Gastrocnemius medialis (tissue), 4 donors: ENCODE results near the gene ABCC5. TPM values are rescaled to one million over a fixed set of nuclear protein-coding genes. Genes with fewer than 3 reads are reported as not detected.

Experiments
- ATAC-seq, 2 donors: fragments of 150-250 bp; one replicate each; pipeline ENCODE4 v1.9.1; 2016
- DNase-seq, 2 donors: peaks; one replicate each; pipeline ENCODE4 v3.0.0-alpha.2; 2019
- H3K27ac ChIP-seq, 4 donors: fragments of 200-600 bp; sonication (generic); 1 replicate in 1 of 4; 2 replicates in 3 of 4; pipeline ENCODE4 v1.5.1; 2016 to 2018; ENCODE audit warnings: mild to moderate bottlenecking in 2 of 4, moderate library complexity in 1 of 4
- H3K27me3 ChIP-seq, 3 donors: fragments of 200-600 bp; sonication (generic) in 2 of 3; 1 replicate in 1 of 3; 2 replicates in 2 of 3; pipeline versions ENCODE4 v1.5.1 to v1.6.0; 2016 to 2019; ENCODE audit warnings: mild to moderate bottlenecking in 1 of 3, moderate library complexity in 1 of 3
- H3K36me3 ChIP-seq, 2 donors: fragments of 200-600 bp; sonication (generic) in 1 of 2; one replicate each; pipeline ENCODE4 v1.5.1; 2017 to 2018
- H3K4me1 ChIP-seq, 2 donors: fragments of 200-600 bp; sonication (generic) in 1 of 2; one replicate each; pipeline ENCODE4 v1.5.1; 2016 to 2017; ENCODE audit warnings: mild to moderate bottlenecking in 2 of 2
- H3K4me3 ChIP-seq, 4 donors: fragments of 200-600 bp; sonication (generic) in 3 of 4; 1 replicate in 1 of 4; 2 replicates in 3 of 4; pipeline ENCODE4 v1.5.1; 2016 to 2019; ENCODE audit warnings: mild to moderate bottlenecking in 2 of 4
- H3K9me3 ChIP-seq, 3 donors: fragments of 200-600 bp; sonication (generic) in 2 of 3; 1 replicate in 1 of 3; 2 replicates in 2 of 3; pipeline ENCODE4 v1.5.1; 2016 to 2019
- POLR2A ChIP-seq, 2 donors: fragments of 450-650 bp; IDR thresholded peaks; one replicate each; pipeline ENCODE4 v1.6.1; 2017; ENCODE audit warnings: antibody characterized with exemption in 2 of 2, mild to moderate bottlenecking in 2 of 2, moderate library complexity in 2 of 2
- in situ Hi-C, 4 donors: fragments of 200-750 bp; cut with MboI; loops; one replicate each; pipeline versions ENCODE4 v1.15.0 to v1.8.0; 2017; ENCODE audit warnings: low sequenced_read_pairs in 4 of 4
- intact Hi-C: fragments of 100-400 bp; cut with DNase I; formaldehyde crosslinking; loops from one replicate; pipeline ENCODE4 v1.15.1; 2023; ENCODE audit warnings: low total_unique reads
- total RNA-seq, 4 donors: library from RNA; depleted of rRNA; stranded (reverse); fragments of >200 nt; gene quantifications; one replicate each; pipeline versions ENCODE4 v1.1.0 to v1.2.3, GENCODE V29; 2016
- TF ChIP-seq, protein P1 (sequence below), 5 experiments: fragments of 450-650 bp in 3 of 5; fragments of 200-600 bp in 2 of 5; sonication (generic) in 2 of 5; IDR thresholded peaks in 4 of 5; conservative IDR thresholded peaks in 1 of 5; 1 replicate in 4 of 5; 2 replicates in 1 of 5; pipeline ENCODE4 v1.5.1; 2016 to 2019; ENCODE audit warnings: antibody characterized with exemption in 5 of 5, mild to moderate bottlenecking in 3 of 5, moderate library complexity in 3 of 5

Gene ABCC5
- total RNA-seq, 4 donors from 2014 or later, result 20.4 to 52.2 (median 39.5) TPM

DNA sequence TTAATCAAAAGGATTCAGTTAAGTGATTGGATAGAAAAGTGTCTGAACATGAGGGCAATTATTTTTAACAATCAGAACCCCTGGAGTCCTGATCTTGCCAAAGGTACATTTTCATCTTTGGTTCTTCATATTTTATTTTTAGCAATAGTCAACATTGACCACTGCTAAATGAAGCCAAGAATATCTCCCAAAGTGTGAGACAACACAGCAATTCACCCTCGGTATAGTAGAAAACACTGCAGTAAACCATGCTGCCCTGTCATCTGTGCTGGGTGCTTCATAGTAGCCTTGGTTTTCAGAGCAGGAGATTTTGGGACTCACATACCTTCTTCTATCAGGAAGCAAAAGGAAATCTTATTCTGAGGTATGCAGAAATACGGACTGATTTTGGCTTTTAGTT is 85.8 kb downstream of the ABCC5 start:
- intact Hi-C loops, result loop anchor here (10.0 kb wide), 1 partner anchor 53 kb away; no protein-coding TSS in a partner anchor
- no peaks in the 10 kb centered on the region for H3K27me3 ChIP-seq
- H3K36me3 ChIP-seq, result peaks cover 2 to 87% of the 10 kb centered on the region in 2 donors
- no peak overlapping the region for H3K27ac ChIP-seq
- no peak for ATAC-seq
- in situ Hi-C loops, result no loop called here
- no peaks in the 10 kb centered on the region for H3K9me3 ChIP-seq
- DNase-seq, result no peak
- TF ChIP-seq, protein P1, sequence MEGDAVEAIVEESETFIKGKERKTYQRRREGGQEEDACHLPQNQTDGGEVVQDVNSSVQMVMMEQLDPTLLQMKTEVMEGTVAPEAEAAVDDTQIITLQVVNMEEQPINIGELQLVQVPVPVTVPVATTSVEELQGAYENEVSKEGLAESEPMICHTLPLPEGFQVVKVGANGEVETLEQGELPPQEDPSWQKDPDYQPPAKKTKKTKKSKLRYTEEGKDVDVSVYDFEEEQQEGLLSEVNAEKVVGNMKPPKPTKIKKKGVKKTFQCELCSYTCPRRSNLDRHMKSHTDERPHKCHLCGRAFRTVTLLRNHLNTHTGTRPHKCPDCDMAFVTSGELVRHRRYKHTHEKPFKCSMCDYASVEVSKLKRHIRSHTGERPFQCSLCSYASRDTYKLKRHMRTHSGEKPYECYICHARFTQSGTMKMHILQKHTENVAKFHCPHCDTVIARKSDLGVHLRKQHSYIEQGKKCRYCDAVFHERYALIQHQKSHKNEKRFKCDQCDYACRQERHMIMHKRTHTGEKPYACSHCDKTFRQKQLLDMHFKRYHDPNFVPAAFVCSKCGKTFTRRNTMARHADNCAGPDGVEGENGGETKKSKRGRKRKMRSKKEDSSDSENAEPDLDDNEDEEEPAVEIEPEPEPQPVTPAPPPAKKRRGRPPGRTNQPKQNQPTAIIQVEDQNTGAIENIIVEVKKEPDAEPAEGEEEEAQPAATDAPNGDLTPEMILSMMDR (IDR thresholded peaks at IDR 0.05 in 4 of 5, conservative IDR thresholded peaks at IDR 0.05 in 1 of 5), result no peak
- TF ChIP-seq POLR2A (IDR thresholded peaks at IDR 0.05), result no peak
- no peak overlapping the region for H3K4me3 ChIP-seq
- no peaks in the 10 kb centered on the region for H3K4me1 ChIP-seq

GRCh38 chr3:183930086-183930485 is 87.6 kb downstream of the ABCC5 start:
- Histone ChIP-seq H3K36me3 (peaks cover 3 to 87% of the 10 kb centered on the region in 2 donors), H3K4me1 (no peaks in the 10 kb centered on the region), H3K27ac (no peak overlapping the region), H3K9me3 (no peaks in the 10 kb centered on the region), H3K4me3 (no peak overlapping the region), H3K27me3 (no peaks in the 10 kb centered on the region)
- DNase-seq (no peak), ATAC-seq (no peak)
- intact Hi-C loops, result loop anchor here (10.0 kb wide), 1 partner anchor 55 kb away; no protein-coding TSS in a partner anchor
- no peak for TF ChIP-seq POLR2A (IDR thresholded peaks at IDR 0.05)
- TF ChIP-seq, protein P1 (IDR thresholded peaks at IDR 0.05 in 4 of 5, conservative IDR thresholded peaks at IDR 0.05 in 1 of 5), result no peak
- in situ Hi-C loops, result no loop called here

DNA sequence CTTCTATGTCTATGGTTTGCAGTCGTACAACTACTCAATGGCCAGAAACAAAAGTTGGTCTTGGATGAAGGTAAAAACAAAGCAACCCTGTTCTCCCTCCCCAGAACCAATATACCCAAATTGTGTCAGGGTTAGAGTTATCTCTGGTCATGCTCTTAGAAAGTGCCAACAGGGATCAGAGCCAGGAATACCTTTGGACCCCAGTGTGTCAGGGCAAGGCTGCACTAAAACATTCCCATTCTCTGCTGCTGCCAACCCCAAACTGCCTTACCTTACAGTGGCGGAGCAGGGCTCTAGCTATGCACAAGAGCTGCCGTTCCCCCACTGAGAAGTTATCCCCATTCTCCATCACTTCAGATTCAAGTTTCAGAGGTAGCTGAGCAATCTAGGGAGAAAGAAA is 90.6 kb downstream of the ABCC5 start:
- Histone ChIP-seq H3K27me3 (no peaks in the 10 kb centered on the region), H3K36me3 (peaks cover 3 to 98% of the 10 kb centered on the region in 2 donors), H3K4me1 (no peaks in the 10 kb centered on the region), H3K27ac (no peak overlapping the region), H3K9me3 (no peaks in the 10 kb centered on the region), H3K4me3 (no peak overlapping the region)
- intact Hi-C loops (no loop called here), in situ Hi-C loops (no loop called here)
- DNase-seq (no peak), ATAC-seq (no peak)
- TF ChIP-seq, protein P1 (IDR thresholded peaks at IDR 0.05 in 4 of 5, conservative IDR thresholded peaks at IDR 0.05 in 1 of 5), result no peak
- no peak for TF ChIP-seq POLR2A (IDR thresholded peaks at IDR 0.05)

DNA sequence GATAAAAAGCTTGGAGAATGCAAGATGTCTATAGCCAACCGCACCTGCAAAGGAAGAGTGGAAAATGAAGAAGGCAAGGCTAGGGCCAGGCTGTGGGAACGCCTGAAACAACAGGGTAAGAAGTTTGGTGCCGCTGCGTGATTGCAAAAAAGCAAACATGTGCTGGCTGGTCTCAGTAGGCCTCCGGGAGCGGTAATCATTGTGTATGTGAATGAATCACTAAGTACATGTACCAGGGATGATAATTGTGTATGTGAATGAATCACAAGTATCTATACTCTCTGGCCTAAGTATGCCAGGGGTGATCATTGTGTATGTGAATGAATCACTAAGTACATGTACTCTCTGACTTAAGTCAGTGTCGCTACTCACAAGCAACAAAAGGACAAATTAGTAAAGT is 92.7 kb downstream of the ABCC5 start:
- no peak for ATAC-seq
- H3K27me3 ChIP-seq, result no peaks in the 10 kb centered on the region
- H3K4me1 ChIP-seq, result no peaks in the 10 kb centered on the region
- intact Hi-C loops, result no loop called here
- TF ChIP-seq, protein P1 (IDR thresholded peaks at IDR 0.05 in 4 of 5, conservative IDR thresholded peaks at IDR 0.05 in 1 of 5), result no peak
- no peak for TF ChIP-seq POLR2A (IDR thresholded peaks at IDR 0.05)
- peaks cover 3 to 97% of the 10 kb centered on the region in 2 donors for H3K36me3 ChIP-seq
- no peak overlapping the region for H3K27ac ChIP-seq
- no peaks in the 10 kb centered on the region for H3K9me3 ChIP-seq
- DNase-seq, result no peak
- H3K4me3 ChIP-seq, result no peak overlapping the region
- in situ Hi-C loops, result no loop called here

GRCh38 chr3:183924543-183924942 is 93.1 kb downstream of the ABCC5 start:
- Histone ChIP-seq H3K4me3 (no peak overlapping the region), H3K9me3 (no peaks in the 10 kb centered on the region), H3K27me3 (no peaks in the 10 kb centered on the region), H3K4me1 (no peaks in the 10 kb centered on the region), H3K36me3 (peaks cover 3 to 97% of the 10 kb centered on the region in 2 donors), H3K27ac (no peak overlapping the region)
- intact Hi-C loops (no loop called here), in situ Hi-C loops (no loop called here)
- DNase-seq, result no peak
- ATAC-seq, result no peak
- TF ChIP-seq POLR2A (IDR thresholded peaks at IDR 0.05), result no peak
